ENCODE measurements around the gene SCUBE3. TPM values are rescaled to one million over a fixed set of nuclear protein-coding genes. Genes with fewer than 3 reads are reported as not detected.

SCUBE3 gene
- total and polyA plus RNA-seq, 2 donors (not counting 1 experiment from before 2014, with no cell fraction given) = not detected

GRCh38 chr6:35248965-35249364, 35.2 kb downstream of the SCUBE3 start:
- POLR2A ChIA-PET = no interaction called here
- H4K20me1 ChIP-seq (ENCODE audit: control insufficient read depth, insufficient read depth, low read length, poor library complexity, severe bottlenecking) = no peaks in the 10 kb centered on the region
- no peaks in the 10 kb centered on the region for H3K27me3 ChIP-seq (replicated peaks in 1 of 4; ENCODE audit: control extremely low read depth in 1 of 4, control insufficient read depth in 3 of 4, insufficient read depth in 4 of 4, low read length in 3 of 4)
- Mint-ChIP-seq H3K4me1 (peaks cover 5% of the 10 kb centered on the region), H3K27ac (no peak overlapping the region), H3K4me3 (no peak overlapping the region), H3K9me3 (ENCODE audit: insufficient read depth) (no peaks in the 10 kb centered on the region), H3K27me3 (no peaks in the 10 kb centered on the region)
- no peak overlapping the region for H3K27ac ChIP-seq (ENCODE audit: low read length in 2 of 2)
- H3K4me2 ChIP-seq (replicated peaks; ENCODE audit: low read depth, low read length, poor library complexity, severe bottlenecking) = no peak overlapping the region
- intact Hi-C loops (cut with micrococcal nuclease) = no loop called here
- no peak for DNase-seq
- WGBS (ENCODE audit: insufficient coverage) = 100% methylated on average over 2 of the region's 3 CpGs
- no peaks in the 10 kb centered on the region for H3K4me1 ChIP-seq (ENCODE audit: control insufficient read depth in 2 of 2, insufficient read depth in 2 of 2, low read length in 2 of 2)
- no peaks in the 10 kb centered on the region for H3K9me3 ChIP-seq (ENCODE audit: control extremely low read depth in 1 of 3, control insufficient read depth in 2 of 3, insufficient read depth in 1 of 3, low read length in 2 of 3)
- ATAC-seq (ENCODE audit: low read depth) = no peak
- H3K4me3 ChIP-seq (ENCODE audit: control extremely low read depth in 1 of 5, extremely low read depth in 1 of 5, insufficient read depth in 1 of 5, low read depth in 2 of 5, low read length in 4 of 5) = no peak overlapping the region
- H3K9ac ChIP-seq (ENCODE audit: low read length) = no peak overlapping the region
- H3K79me2 ChIP-seq (ENCODE audit: control insufficient read depth, insufficient read depth, low read length) = peaks cover 31% of the 10 kb centered on the region
- CTCF ChIA-PET = interaction anchor here (0.5 to 1.4 kb wide), 3 partner anchors 10 to 362 kb away, joined by 3 to 6 read pairs (median 4); no protein-coding TSS in a partner anchor
- TF ChIP-seq EZH2 (IDR thresholded peaks at IDR 0.05; ENCODE audit: borderline replicate concordance, insufficient read depth, low read depth, low read length, poor library complexity, severe bottlenecking) (no peak), CTCF (IDR thresholded peaks at IDR 0.05) (no peak)
- peaks cover 0 to 8% of the 10 kb centered on the region in 2 experiments for H3K36me3 ChIP-seq (replicated peaks in 1 of 2; ENCODE audit: control extremely low read depth in 1 of 2, control insufficient read depth in 1 of 2, extremely low read depth in 1 of 2, insufficient read depth in 2 of 2, low read length in 1 of 2)
- no peak overlapping the region for H2AFZ ChIP-seq (ENCODE audit: insufficient read depth, low read depth, low read length, poor library complexity, severe bottlenecking)

GRCh38 chr6:35251949-35252348, 38.2 kb downstream of the SCUBE3 start:
- WGBS (ENCODE audit: insufficient coverage) = 100% methylated on average over 2 of the region's 3 CpGs
- no peaks in the 10 kb centered on the region for H3K36me3 ChIP-seq (replicated peaks in 1 of 2; ENCODE audit: control extremely low read depth in 1 of 2, control insufficient read depth in 1 of 2, extremely low read depth in 1 of 2, insufficient read depth in 2 of 2, low read length in 1 of 2)
- no peak overlapping the region for H3K4me3 Mint-ChIP-seq
- TF ChIP-seq EZH2 (IDR thresholded peaks at IDR 0.05; ENCODE audit: borderline replicate concordance, insufficient read depth, low read depth, low read length, poor library complexity, severe bottlenecking) (no peak), CTCF (IDR thresholded peaks at IDR 0.05) (no peak)
- no peak overlapping the region for H3K4me2 ChIP-seq (replicated peaks; ENCODE audit: low read depth, low read length, poor library complexity, severe bottlenecking)
- H3K79me2 ChIP-seq (ENCODE audit: control insufficient read depth, insufficient read depth, low read length) = peaks cover 30% of the 10 kb centered on the region
- no peaks in the 10 kb centered on the region for H3K9me3 Mint-ChIP-seq (ENCODE audit: insufficient read depth)
- no peak for DNase-seq
- no peaks in the 10 kb centered on the region for H3K4me1 ChIP-seq (ENCODE audit: control insufficient read depth in 2 of 2, insufficient read depth in 2 of 2, low read length in 2 of 2)
- no peak overlapping the region for H3K27ac ChIP-seq (ENCODE audit: low read length in 2 of 2)
- H2AFZ ChIP-seq (ENCODE audit: insufficient read depth, low read depth, low read length, poor library complexity, severe bottlenecking) = no peak overlapping the region
- POLR2A ChIA-PET = no interaction called here
- H3K27ac Mint-ChIP-seq = no peak overlapping the region
- H4K20me1 ChIP-seq (ENCODE audit: control insufficient read depth, insufficient read depth, low read length, poor library complexity, severe bottlenecking) = no peaks in the 10 kb centered on the region
- no peaks in the 10 kb centered on the region for H3K27me3 Mint-ChIP-seq
- CTCF ChIA-PET = interaction anchor here (1.1 kb wide), 1 partner anchor 11 kb away, joined by 3 read pairs; no protein-coding TSS in a partner anchor
- no peak for ATAC-seq (ENCODE audit: low read depth)
- no peak overlapping the region for H3K9ac ChIP-seq (ENCODE audit: low read length)
- peaks cover 5% of the 10 kb centered on the region for H3K4me1 Mint-ChIP-seq
- no peaks in the 10 kb centered on the region for H3K27me3 ChIP-seq (replicated peaks in 1 of 4; ENCODE audit: control extremely low read depth in 1 of 4, control insufficient read depth in 3 of 4, insufficient read depth in 4 of 4, low read length in 3 of 4)
- intact Hi-C loops (cut with micrococcal nuclease) = no loop called here
- no peak overlapping the region for H3K4me3 ChIP-seq (ENCODE audit: control extremely low read depth in 1 of 5, extremely low read depth in 1 of 5, insufficient read depth in 1 of 5, low read depth in 2 of 5, low read length in 4 of 5)
- H3K9me3 ChIP-seq (ENCODE audit: control extremely low read depth in 1 of 3, control insufficient read depth in 2 of 3, insufficient read depth in 1 of 3, low read length in 2 of 3) = no peaks in the 10 kb centered on the region

Measured in B cell (primary cell).